ENCODE data around the gene FOXF1.

FOXF1 gene

DNA sequence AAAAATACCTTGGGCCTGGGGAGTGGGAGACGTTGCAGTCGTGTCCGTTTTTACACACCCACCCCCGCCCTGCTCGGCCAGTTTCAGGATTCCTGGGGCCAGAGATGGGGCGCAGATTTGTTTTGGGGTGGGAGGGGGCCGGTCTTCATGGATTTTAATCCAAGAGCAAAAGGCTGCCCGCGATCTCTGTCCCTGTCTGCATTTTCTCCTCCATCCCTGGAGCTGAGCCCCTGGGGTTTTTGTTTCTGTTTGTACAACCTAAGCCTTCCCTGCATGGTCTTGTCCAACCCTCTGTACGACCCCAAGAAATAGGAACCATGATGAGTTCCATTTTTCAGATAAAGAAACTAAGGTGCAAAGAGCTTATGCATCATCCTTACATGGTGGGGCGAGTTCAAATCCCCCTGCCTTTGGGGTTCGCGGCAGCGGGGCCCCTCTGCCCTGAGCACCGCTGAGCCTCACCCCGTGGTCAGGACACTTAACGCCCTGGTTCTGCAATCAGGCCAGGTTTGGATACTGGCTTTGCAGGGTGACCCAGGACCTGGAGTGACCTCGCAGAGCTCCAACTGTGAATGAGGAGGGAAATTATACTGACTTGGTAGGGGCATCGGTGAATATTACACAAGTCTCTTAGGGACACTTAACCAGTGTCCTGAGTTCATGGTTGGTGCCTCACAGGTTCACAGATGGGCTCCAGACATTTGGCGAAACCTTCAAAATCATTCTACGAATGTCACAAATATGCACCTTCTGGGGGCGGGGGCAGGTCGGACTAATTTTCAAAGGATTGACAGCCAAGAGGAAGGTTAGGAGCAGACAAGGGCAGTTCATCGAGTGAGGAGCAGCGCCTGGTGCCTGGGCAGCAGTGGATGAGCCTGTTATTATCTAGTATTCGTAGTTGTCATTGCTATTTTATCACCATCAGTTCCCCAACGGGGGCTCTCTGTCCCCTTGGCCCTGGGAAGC is 4.1 kb upstream of the FOXF1 start:
- DNase-seq: no peak
- no peaks in the 10 kb centered on the region for H3K9me3 Mint-ChIP-seq
- peaks cover 76% of the 10 kb centered on the region for H3K27me3 Mint-ChIP-seq
- no peak overlapping the region for H3K4me3 Mint-ChIP-seq
- peaks cover 28% of the 10 kb centered on the region for H3K4me1 Mint-ChIP-seq (ENCODE audit: low read depth)
- H3K27ac Mint-ChIP-seq: no peak overlapping the region
- no peaks in the 10 kb centered on the region for H3K36me3 Mint-ChIP-seq (ENCODE audit: low read depth)

DNA sequence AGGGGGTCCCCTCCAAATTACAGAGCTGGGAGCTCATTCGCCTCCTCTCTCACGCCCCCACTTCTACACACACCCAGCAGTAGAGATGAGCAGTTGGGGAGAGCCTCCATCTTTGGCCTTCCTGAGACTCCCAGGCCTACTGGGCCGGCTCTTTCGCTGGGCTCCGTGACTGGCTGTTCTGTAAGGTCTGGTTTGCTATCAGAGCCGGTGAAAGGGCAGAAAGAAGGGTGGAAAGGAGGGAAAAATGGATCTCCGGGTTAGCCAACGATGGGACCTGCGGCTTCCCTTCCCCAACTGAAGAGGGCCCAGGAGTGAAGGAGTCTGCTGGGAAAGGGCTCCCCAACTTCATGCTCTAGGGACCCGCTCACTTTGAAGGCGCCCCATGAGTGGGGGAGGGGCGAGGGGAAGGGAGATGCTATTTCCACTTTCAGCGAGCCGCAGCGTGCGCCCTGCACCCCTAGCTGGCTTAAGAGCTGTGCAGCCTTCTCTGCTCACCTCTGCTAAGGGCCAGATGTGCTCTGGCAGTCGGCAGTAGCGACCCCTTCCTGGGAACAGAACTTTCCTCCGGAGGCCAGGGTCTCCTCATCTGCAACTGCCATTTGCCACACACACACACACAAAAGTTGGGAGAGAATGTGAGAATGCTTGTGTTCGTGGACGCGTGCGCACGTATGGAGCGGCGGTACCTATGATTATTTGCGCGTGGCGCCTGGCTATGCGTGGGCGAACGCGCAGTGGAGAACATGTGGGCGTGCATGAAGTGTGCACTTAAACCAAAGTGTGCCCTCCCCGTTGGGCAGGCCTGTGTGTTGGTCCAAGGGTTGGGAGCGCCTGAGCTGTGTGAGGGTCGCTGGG is 2.9 kb upstream of the FOXF1 start:
- peaks cover 72% of the 10 kb centered on the region for H3K27me3 Mint-ChIP-seq
- no peak for DNase-seq
- H3K9me3 Mint-ChIP-seq: no peaks in the 10 kb centered on the region
- peak overlapping the region; percentile 49 for H3K4me3 Mint-ChIP-seq
- no peaks in the 10 kb centered on the region for H3K36me3 Mint-ChIP-seq (ENCODE audit: low read depth)
- peak overlapping the region; percentile 84 for H3K27ac Mint-ChIP-seq
- peaks cover 29% of the 10 kb centered on the region for H3K4me1 Mint-ChIP-seq (ENCODE audit: low read depth)

- no peaks in the 10 kb centered on the region for H3K9me3 Mint-ChIP-seq
- H3K27ac Mint-ChIP-seq: peak overlapping the region; percentile 84
- H3K4me3 Mint-ChIP-seq: peak overlapping the region; percentile 61
- H3K27me3 Mint-ChIP-seq: peaks cover 72% of the 10 kb centered on the region
- H3K4me1 Mint-ChIP-seq (ENCODE audit: low read depth): peaks cover 29% of the 10 kb centered on the region
- no peak for DNase-seq
- no peaks in the 10 kb centered on the region for H3K36me3 Mint-ChIP-seq (ENCODE audit: low read depth)
Observed at GRCh38 chr16:86508028-86508946, 2.0 kb upstream of the FOXF1 start.

DNA sequence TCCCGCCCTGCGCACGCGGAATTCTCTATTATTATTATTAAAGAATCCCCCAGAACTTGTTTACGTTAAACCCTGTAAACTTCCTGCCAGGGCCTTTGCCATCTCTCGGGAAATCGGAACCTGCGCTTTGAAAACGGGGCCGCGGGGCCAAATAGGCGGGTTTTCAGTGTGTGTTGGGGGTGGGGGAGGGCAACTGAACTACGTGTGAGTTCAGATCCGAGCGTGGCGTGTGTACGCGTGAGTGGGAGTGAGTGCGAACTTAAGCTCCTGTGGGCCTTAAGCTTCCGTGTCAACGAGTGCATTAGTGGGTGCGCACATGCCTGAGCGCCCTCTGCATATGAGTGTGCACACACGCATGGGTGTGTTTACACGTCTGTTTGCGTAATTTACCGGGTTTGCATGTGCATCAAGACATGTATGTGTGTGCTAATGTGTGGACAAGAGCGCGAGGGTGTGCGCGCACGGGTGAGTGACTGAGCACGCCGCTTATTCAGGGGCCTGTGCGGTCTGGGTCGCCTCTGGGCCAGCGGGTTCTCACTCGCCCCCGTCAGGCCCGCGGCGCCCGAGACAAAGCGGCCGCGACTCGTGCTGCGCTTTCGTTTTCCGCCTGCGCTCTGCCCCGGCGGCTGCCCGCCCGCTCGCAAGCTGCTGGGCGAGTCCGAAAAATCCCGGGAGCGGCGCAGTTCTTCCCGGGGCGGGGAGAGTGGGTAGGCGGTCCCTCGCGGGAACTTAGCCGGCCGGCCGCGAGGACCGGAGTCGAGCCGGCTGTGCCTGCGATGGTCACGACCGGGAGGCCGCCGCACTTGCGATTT is 1.2 kb upstream of the FOXF1 start:
- Mint-ChIP-seq H3K4me1 (ENCODE audit: low read depth) (peaks cover 31% of the 10 kb centered on the region), H3K4me3 (peak overlapping the region; percentile 61), H3K27ac (peak overlapping the region; percentile 63)

GRCh38 chr16:86509759-86510464 is 415 bp upstream of the FOXF1 start:
- DNase-seq: no peak
- Mint-ChIP-seq H3K4me1 (ENCODE audit: low read depth) (peaks cover 30% of the 10 kb centered on the region), H3K4me3 (peak overlapping the region; percentile 61), H3K36me3 (ENCODE audit: low read depth) (no peaks in the 10 kb centered on the region), H3K9me3 (no peaks in the 10 kb centered on the region), H3K27me3 (peaks cover 71% of the 10 kb centered on the region), H3K27ac (no peak overlapping the region)

More for the DNA sequence above, 1.2 kb upstream of the FOXF1 start:
- H3K9me3 Mint-ChIP-seq: no peaks in the 10 kb centered on the region
- H3K27me3 Mint-ChIP-seq: peaks cover 71% of the 10 kb centered on the region
- DNase-seq: peak; percentile 56
- no peaks in the 10 kb centered on the region for H3K36me3 Mint-ChIP-seq (ENCODE audit: low read depth)

DNA sequence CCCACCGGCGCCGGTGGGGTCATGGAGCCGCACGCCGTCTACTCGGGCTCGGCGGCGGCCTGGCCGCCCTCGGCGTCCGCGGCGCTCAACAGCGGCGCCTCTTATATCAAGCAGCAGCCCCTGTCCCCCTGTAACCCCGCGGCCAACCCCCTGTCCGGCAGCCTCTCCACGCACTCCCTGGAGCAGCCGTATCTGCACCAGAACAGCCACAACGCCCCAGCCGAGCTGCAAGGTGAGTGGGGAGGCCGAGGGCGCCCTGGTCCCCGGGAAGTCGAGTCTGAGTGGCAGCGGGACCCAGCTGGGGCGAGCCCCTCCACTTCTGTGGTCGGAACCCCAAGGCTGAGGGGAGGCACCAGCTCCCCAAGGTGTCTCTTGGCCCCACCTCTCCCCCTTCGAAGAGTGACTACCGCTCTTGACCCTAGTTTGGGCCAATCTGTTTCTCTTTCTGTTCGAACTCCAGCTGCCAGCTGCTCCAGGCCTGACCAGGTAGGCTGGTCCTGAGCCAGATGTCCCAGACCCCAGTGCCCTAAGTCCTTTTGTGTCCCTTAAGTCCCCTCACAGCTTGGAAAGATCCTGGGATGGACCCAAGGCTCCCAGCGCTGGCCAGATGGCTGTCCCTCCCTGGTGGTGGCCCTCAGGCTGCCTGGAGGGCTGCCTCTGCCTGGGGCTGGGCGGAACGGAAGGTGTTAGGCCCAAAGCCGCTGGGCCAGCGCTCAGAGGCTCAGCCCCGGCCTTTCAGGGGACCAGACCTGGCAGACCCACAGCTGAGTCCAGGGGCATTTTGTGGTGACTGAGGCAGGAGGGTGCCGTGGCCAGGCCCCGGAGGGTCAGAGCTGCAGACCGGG is 1.2 kb downstream of the FOXF1 start:
- H3K27me3 Mint-ChIP-seq: peaks cover 72% of the 10 kb centered on the region
- peaks cover 20% of the 10 kb centered on the region for H3K4me1 Mint-ChIP-seq (ENCODE audit: low read depth)
- no peaks in the 10 kb centered on the region for H3K9me3 Mint-ChIP-seq
- H3K36me3 Mint-ChIP-seq (ENCODE audit: low read depth): no peaks in the 10 kb centered on the region
- peak overlapping the region; percentile 55 for H3K27ac Mint-ChIP-seq
- DNase-seq: no peak
- peak overlapping the region; percentile 8 for H3K4me3 Mint-ChIP-seq

DNA sequence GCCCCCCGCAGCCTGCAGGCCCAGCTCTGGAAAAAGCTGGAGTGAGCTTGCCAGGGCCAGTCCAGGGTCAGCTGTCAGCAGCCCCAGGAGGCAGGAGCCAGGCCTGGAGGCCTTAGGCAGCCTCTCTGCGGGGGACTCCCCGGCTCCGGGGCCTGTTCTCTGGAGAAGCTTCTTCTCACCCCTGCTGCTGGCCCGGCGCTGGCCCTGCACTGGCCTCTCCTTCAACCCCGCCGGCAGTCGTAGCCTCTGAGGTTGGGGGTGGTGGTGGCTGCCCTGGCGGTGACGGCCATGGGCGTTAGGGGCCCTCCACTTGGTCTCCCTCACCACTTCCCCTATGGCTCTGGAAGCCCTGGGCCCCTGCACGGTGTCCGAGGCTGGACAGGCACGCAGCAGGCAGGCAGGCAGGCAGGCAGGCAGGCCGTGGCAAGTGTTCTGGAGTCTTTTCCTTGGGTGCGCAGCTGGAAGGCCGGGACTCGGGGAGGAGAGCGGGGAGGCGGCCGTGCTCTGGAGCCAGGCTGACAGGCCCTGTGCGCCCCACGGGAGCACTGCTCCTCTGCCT is 2.1 kb downstream of the FOXF1 start:
- no peak for DNase-seq
- Mint-ChIP-seq H3K4me1 (ENCODE audit: low read depth) (peaks cover 19% of the 10 kb centered on the region), H3K27me3 (peaks cover 70% of the 10 kb centered on the region), H3K27ac (no peak overlapping the region), H3K9me3 (no peaks in the 10 kb centered on the region), H3K36me3 (ENCODE audit: low read depth) (no peaks in the 10 kb centered on the region), H3K4me3 (no peak overlapping the region)

DNA sequence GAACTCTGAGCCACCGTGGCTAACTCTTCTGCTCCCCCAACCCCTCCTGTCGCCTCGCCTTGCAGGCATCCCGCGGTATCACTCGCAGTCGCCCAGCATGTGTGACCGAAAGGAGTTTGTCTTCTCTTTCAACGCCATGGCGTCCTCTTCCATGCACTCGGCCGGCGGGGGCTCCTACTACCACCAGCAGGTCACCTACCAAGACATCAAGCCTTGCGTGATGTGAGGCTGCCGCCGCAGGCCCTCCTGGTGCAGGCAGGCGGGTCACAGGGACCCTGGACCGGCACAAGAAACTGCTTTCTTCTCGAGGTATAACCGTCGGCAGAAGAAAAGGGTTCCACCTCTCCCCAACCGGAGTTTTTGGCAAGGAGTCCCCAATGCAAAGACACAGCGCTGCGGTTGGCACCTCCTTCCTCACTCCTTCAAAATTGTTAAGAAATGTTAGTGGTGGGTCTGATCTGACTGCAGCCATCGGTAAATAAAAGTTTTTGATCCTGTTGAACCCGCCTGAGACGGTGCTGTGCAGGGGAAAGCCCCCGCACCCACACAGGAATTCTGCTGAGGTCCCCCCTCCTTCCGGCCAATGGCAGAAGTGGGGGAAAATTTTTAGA is 2.6 kb downstream of the FOXF1 start:
- H3K27ac Mint-ChIP-seq: no peak overlapping the region
- no peaks in the 10 kb centered on the region for H3K9me3 Mint-ChIP-seq
- peaks cover 70% of the 10 kb centered on the region for H3K27me3 Mint-ChIP-seq
- H3K4me3 Mint-ChIP-seq: no peak overlapping the region
- DNase-seq: no peak
- no peaks in the 10 kb centered on the region for H3K36me3 Mint-ChIP-seq (ENCODE audit: low read depth)
- peaks cover 13% of the 10 kb centered on the region for H3K4me1 Mint-ChIP-seq (ENCODE audit: low read depth)

GRCh38 chr16:86513471-86514277 is 3.3 kb downstream of the FOXF1 start:
- Mint-ChIP-seq H3K4me1 (ENCODE audit: low read depth) (peaks cover 12% of the 10 kb centered on the region), H3K27ac (no peak overlapping the region), H3K27me3 (peaks cover 76% of the 10 kb centered on the region), H3K9me3 (no peaks in the 10 kb centered on the region), H3K4me3 (no peak overlapping the region), H3K36me3 (ENCODE audit: low read depth) (no peaks in the 10 kb centered on the region)
- no peak for DNase-seq

DNA sequence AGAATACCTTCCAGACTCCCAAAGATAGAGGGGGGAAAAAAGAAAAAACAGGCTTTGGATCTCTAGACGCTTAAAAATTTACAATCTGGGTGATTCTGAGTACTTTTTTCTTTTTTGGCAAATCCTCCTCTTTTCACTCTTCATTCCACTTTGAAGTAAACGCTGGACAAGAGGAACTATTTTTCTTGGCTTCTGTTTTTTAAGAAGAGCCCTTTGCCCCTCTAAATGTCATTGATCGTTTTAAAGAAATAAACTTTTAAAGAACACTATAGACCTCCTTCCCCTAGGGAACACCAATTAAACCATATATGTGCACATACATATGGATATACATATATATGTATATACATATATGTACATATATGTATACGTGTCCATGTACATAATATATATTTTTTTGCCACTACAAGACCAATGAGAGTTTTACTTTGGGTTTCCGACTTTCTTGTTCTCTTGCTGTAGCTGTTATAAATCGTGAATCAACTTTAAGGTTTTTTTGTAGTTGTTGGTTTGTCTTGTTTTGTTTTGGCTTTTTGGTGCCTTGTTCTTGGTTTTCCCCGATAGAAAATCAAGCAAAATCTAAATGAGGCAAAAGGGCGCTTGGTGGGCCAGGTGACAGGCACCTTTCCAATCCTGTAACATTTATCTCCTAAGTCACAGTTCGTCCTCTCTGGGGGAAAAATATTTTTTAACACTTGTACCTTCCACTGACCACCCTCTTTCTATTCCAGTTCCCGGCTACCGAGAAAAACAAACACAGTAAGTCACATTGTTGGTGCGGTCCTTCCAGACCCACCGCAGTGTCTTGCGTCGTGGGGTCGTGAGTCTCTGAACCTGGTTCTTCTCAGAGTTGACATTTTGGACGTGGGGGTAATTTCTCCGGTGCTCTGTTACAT is 4.4 kb downstream of the FOXF1 start:
- H3K9me3 Mint-ChIP-seq: no peaks in the 10 kb centered on the region
- H3K36me3 Mint-ChIP-seq (ENCODE audit: low read depth): no peaks in the 10 kb centered on the region
- DNase-seq: no peak
- H3K27ac Mint-ChIP-seq: no peak overlapping the region
- H3K4me3 Mint-ChIP-seq: no peak overlapping the region
- H3K27me3 Mint-ChIP-seq: peaks cover 80% of the 10 kb centered on the region
- H3K4me1 Mint-ChIP-seq (ENCODE audit: low read depth): peaks cover 9% of the 10 kb centered on the region
